ENCODE measurements around the gene ISG20L2. TPM values are rescaled to one million over a fixed set of nuclear protein-coding genes. Genes with fewer than 3 reads are reported as not detected.

The ISG20L2 gene
- total RNA-seq, 2 donors from 2014 or later, result 46.2 to 50.7 TPM

GRCh38 chr1:156705918-156706656, 22.5 kb downstream of the ISG20L2 start:
- Mint-ChIP-seq H3K9me3 (no peaks in the 10 kb centered on the region), H3K36me3 (no peaks in the 10 kb centered on the region), H3K27ac (peak overlapping the region; percentile 36 to 76)
- ATAC-seq (peak; percentile 64 to 82), DNase-seq (ENCODE audit: low spot score in 2 of 2) (peak; percentile 61 to 83)

- ATAC-seq (peak; percentile 27 to 47), DNase-seq (ENCODE audit: low spot score in 2 of 2) (no peak)
- H3K9me3 Mint-ChIP-seq, result no peaks in the 10 kb centered on the region
- H3K27ac Mint-ChIP-seq, result peak within 1 kb of the TSS; percentile 36 to 76
- H3K36me3 Mint-ChIP-seq, result no peaks in the 10 kb centered on the region
Measured at GRCh38 chr1:156705321-156705917, 23.1 kb downstream of the ISG20L2 start, which contains the start of gene CRABP2. CRABP2 (minus strand) TSS chr1:156705583; CDS start chr1:156705446, 137 bp downstream.

GRCh38 chr1:156704930-156705320, 23.6 kb downstream of the ISG20L2 start:
- DNase-seq (ENCODE audit: low spot score in 2 of 2), result peak in 1 of 2 donors; percentile 60
- H3K9me3 Mint-ChIP-seq, result no peaks in the 10 kb centered on the region
- no peak overlapping the region for H3K27ac Mint-ChIP-seq
- no peaks in the 10 kb centered on the region for H3K36me3 Mint-ChIP-seq
- peak; percentile 42 to 75 for ATAC-seq

GRCh38 chr1:156704166-156704711, 24.3 kb downstream of the ISG20L2 start:
- H3K36me3 Mint-ChIP-seq, result no peaks in the 10 kb centered on the region
- DNase-seq (ENCODE audit: low spot score in 2 of 2) (no peak), ATAC-seq (no peak)

GRCh38 chr1:156703741-156704140, 24.8 kb downstream of the ISG20L2 start:
- DNase-seq (ENCODE audit: low spot score in 2 of 2) (no peak), ATAC-seq (no peak)
- H3K27ac Mint-ChIP-seq, result no peak overlapping the region
- no peaks in the 10 kb centered on the region for H3K36me3 Mint-ChIP-seq
- H3K9me3 Mint-ChIP-seq, result no peaks in the 10 kb centered on the region

More at GRCh38 chr1:156704166-156704711, 24.3 kb downstream of the ISG20L2 start:
- H3K9me3 Mint-ChIP-seq, result no peaks in the 10 kb centered on the region
- H3K27ac Mint-ChIP-seq, result no peak overlapping the region

- ATAC-seq (no peak), DNase-seq (ENCODE audit: low spot score in 2 of 2) (no peak)
- no peak overlapping the region for H3K27ac Mint-ChIP-seq
Measured at GRCh38 chr1:156703336-156703735, 25.2 kb downstream of the ISG20L2 start.

GRCh38 chr1:156700736-156701531, 27.6 kb downstream of the ISG20L2 start:
- ATAC-seq, result no peak
- no peak for DNase-seq (ENCODE audit: low spot score in 2 of 2)
- Mint-ChIP-seq H3K27ac (no peak overlapping the region), H3K9me3 (no peaks in the 10 kb centered on the region), H3K36me3 (no peaks in the 10 kb centered on the region)

More at GRCh38 chr1:156703336-156703735, 25.2 kb downstream of the ISG20L2 start:
- no peaks in the 10 kb centered on the region for H3K9me3 Mint-ChIP-seq
- H3K36me3 Mint-ChIP-seq, result no peaks in the 10 kb centered on the region

GRCh38 chr1:156698995-156699394, 29.6 kb downstream of the ISG20L2 start:
- ATAC-seq (no peak), DNase-seq (ENCODE audit: low spot score in 2 of 2) (no peak)
- Mint-ChIP-seq H3K9me3 (no peaks in the 10 kb centered on the region), H3K36me3 (no peaks in the 10 kb centered on the region), H3K27ac (no peak overlapping the region)

GRCh38 chr1:156697481-156697880, 31.1 kb downstream of the ISG20L2 start:
- Mint-ChIP-seq H3K36me3 (no peaks in the 10 kb centered on the region), H3K27ac (no peak overlapping the region), H3K9me3 (no peaks in the 10 kb centered on the region)
- no peak for DNase-seq (ENCODE audit: low spot score in 2 of 2)
- ATAC-seq, result no peak

- no peak for ATAC-seq
- Mint-ChIP-seq H3K27ac (no peak overlapping the region), H3K9me3 (no peaks in the 10 kb centered on the region), H3K36me3 (no peaks in the 10 kb centered on the region)
- DNase-seq (ENCODE audit: low spot score in 2 of 2), result no peak
Measured at GRCh38 chr1:156696755-156697154, 31.8 kb downstream of the ISG20L2 start.

GRCh38 chr1:156694690-156694962, 33.9 kb downstream of the ISG20L2 start:
- no peaks in the 10 kb centered on the region for H3K9me3 Mint-ChIP-seq
- H3K36me3 Mint-ChIP-seq, result no peaks in the 10 kb centered on the region
- no peak overlapping the region for H3K27ac Mint-ChIP-seq
- ATAC-seq (no peak), DNase-seq (ENCODE audit: low spot score in 2 of 2) (no peak)

GRCh38 chr1:156693848-156694689, 34.5 kb downstream of the ISG20L2 start:
- H3K36me3 Mint-ChIP-seq, result no peaks in the 10 kb centered on the region
- H3K9me3 Mint-ChIP-seq, result no peaks in the 10 kb centered on the region
- no peak for DNase-seq (ENCODE audit: low spot score in 2 of 2)
- no peak overlapping the region for H3K27ac Mint-ChIP-seq
- no peak for ATAC-seq

- H3K27ac Mint-ChIP-seq, result no peak overlapping the region
- no peak for ATAC-seq
- no peaks in the 10 kb centered on the region for H3K9me3 Mint-ChIP-seq
- no peak for DNase-seq (ENCODE audit: low spot score in 2 of 2)
- H3K36me3 Mint-ChIP-seq, result no peaks in the 10 kb centered on the region
Measured at GRCh38 chr1:156692925-156693847, 35.4 kb downstream of the ISG20L2 start.

GRCh38 chr1:156692441-156692924, 36.1 kb downstream of the ISG20L2 start:
- ATAC-seq, result no peak
- no peaks in the 10 kb centered on the region for H3K36me3 Mint-ChIP-seq
- H3K9me3 Mint-ChIP-seq, result no peaks in the 10 kb centered on the region

GRCh38 chr1:156691665-156692440, 36.7 kb downstream of the ISG20L2 start:
- DNase-seq (ENCODE audit: low spot score in 2 of 2), result no peak
- Mint-ChIP-seq H3K9me3 (no peaks in the 10 kb centered on the region), H3K36me3 (no peaks in the 10 kb centered on the region), H3K27ac (no peak overlapping the region)
- no peak for ATAC-seq

More at GRCh38 chr1:156692441-156692924, 36.1 kb downstream of the ISG20L2 start:
- no peak overlapping the region for H3K27ac Mint-ChIP-seq
- DNase-seq (ENCODE audit: low spot score in 2 of 2), result no peak

Data from activated naive CD4-positive, alpha-beta T cell treated with anti-CD3 and anti-CD28 coated beads, Interleukin-2, amount 50 U/mL, for 72 hours (primary cell).